Stimulated activated CD8-positive, alpha-beta memory T cell treated with anti-CD3 and anti-CD28 coated beads, Interleukin-7, amount 100 ng/mL, for 1 hour (primary cell): Measurements from ENCODE around the gene UBE2L5.

Experiments used
- DNase-seq, 2 donors: peaks; one replicate each; pipeline ENCODE4 v3.0.0-alpha.2; 2020; ENCODE audit warnings: low read depth in 2 of 2

UBE2L5 gene

DNA sequence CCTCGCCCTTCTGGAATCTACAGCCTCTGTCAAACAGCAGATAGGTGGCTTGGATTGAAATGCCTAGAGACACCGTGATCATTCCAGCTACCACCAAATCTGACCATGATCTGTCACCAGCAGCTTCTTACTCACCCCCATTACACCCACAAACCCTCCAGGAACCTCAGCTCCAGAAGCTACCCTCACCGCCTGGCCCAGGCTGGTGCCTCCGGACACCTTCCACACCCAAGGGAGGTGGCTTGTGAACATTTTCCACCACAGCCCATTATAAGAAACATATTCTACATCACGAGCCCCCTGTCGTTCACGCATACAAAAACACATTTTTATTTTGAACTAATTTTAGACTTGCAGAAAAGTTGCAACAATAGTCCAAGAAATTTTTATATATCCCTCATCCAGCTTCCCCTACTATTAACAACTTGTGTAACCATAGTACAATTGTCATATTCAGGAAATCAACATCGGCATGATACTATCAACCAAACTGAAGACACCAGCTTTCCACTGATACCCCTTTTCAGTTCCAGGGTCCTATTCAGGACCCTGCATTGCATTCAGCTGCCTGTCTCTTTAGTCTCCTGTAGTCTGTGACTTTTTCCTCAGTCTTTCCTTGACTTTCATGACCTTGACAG lies 15.4 kb upstream of the UBE2L5 start:
- no peak for DNase-seq

DNA sequence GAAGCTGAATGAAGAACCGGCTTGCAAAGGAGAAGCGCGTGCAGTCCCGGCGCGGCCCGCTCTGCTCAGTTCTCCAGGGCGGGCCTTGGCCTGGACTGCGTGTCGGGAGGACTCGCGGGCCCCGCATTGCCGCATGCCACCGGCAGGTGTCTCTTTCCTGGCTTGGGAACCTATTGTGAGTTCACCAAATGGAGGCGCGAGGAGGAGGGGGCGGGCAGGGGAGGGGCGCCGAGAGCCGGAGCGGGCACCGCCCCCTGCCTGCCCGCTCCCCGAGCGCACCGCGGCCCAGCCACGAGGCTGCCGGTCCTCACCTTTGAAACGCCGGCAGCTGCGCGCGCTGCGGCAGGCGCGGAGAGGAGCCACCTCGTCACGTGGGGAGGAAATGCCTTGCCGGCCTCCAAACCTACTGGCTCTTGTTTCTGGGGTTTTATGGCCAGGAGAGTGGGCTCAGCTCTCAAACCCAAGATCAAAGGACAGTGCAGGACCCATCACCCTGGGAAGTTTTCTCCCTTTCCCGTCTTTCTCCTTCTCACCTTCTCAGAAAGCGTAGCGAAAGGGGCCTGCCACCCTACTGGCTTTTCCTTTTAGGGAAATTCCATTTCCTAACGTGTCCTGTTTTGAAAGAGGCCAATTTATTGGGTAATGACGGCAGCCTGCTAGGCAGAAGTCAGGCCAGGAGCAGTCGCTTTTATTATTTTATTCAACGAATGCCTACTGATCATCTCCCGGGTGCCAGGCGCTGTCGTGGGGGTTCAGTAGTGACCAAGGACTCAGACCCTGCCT lies 13.8 kb upstream of the UBE2L5 start:
- DNase-seq = peak; percentile 75 to 79

DNA sequence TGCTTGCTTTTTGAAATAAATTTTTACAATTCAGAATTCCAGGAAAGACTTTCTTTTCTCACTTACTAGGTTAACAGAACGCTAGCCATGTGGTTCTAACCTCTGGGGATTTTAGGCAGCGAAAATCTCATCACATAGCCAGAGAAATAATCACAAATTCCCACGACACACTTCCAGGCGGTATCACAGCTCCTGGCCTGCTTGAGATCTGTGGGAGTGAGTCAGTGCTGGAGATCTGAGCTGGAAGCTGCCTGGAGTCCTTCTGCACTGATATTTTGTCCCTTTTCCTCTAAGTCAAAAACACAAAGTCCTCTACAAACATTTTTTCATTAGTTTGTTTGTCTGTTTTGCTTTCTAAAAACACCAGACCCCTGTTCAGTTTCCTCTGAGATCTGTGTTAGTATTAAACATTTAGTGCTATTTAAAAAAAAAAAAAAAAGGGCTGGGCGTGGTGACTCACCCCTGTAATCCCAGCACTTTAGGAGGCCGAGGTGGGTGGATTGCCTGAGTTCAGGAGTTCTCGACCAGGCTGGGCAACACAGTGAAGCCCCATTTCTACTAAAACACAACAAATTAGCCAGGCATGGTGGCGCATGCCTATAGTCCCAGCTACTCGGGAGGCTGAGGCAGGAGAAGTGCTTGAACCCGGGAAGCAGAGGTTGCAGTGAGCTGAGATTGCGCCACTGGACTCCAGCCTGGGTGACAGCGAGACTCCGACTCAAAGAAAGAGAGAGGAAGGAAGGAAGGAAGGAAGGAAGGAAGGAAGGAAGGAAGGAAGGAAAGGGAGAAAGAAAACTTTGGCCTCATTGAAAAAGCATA lies 12.2 kb upstream of the UBE2L5 start:
- DNase-seq = no peak

DNA sequence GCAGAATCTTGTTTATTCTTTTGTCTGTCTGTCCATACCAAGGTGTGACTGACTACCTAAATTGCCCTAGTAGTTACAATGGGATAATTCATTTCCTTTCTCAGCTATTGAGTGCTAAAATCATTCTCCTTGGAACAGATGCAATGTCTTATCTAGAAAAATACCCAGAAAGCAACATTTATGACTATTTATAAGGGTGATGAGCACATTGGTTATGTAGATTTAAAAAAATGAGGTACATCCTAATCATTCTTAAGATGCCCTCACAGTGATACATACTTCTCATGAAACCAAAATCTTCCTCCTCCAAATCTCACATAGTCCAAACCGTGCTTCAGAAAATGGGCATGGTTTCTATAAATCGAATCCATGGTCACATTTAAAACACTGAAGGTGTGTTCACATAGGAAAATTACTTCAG lies 11.6 kb upstream of the UBE2L5 start:
- no peak for DNase-seq

DNA sequence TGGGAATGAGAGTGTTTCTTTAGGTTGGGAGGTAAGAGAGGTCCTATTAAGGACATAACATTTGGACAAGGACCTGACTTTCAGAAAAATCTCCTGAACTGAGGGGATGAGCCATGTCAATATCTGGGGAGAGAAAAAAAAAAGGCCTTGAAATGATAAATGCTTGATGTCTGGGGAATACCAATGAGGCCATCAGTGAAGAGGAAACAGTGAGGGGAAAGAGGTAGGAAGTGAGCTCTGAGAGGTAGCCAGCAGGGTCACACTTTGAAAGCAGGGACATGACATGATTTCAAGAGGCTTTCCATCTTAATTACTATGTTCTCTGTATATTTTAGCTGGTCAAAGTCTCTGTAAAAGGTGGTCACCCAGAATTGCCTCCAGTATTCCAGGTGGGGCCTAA lies 9.9 kb upstream of the UBE2L5 start:
- no peak for DNase-seq

DNA sequence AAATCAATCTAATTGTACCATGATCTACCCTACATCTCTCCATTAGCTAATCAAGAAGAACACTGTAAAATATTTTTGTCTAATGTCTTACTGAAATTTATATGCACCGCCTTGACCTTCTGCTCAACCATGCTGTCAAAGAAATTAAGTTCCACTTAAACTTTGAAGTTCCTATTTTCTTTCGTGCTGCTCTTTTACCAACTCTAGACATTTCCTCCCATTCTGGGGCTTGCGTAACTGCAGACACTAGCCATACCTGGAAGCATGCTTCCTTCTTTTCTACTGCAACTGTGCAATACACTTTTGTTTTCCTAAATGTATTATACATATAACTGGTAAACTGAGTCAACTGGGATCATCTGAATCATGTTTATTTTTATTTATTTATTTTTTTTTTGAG lies 8.5 kb upstream of the UBE2L5 start:
- no peak for DNase-seq

DNA sequence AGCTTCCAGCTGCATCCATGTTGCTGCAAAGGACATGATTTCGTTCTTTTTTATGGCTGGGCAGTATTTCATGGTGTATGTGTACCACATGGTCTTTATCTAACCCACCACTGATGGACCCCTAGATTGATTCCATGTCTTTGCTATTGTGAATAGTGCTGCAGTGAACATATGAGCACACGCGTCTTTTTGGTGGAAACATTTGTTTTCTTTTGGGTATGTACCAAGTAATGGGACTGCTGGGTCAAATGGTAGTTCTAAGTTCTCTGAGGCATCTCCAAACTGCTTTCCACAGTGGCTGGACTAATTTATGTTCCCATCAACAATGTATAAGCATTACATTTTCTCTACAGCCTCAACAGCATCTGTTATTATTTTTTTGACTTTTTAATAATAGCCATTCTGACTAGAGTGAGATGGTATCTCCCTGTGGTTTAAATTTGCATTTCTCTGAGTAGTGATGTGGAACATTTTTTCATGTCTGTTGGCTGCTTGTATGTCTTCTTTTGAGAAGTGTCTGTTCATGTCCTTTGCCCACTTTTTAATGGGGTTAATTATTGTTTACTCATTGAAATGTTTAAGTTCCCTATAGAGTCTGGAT lies 6.8 kb upstream of the UBE2L5 start:
- no peak for DNase-seq

DNA sequence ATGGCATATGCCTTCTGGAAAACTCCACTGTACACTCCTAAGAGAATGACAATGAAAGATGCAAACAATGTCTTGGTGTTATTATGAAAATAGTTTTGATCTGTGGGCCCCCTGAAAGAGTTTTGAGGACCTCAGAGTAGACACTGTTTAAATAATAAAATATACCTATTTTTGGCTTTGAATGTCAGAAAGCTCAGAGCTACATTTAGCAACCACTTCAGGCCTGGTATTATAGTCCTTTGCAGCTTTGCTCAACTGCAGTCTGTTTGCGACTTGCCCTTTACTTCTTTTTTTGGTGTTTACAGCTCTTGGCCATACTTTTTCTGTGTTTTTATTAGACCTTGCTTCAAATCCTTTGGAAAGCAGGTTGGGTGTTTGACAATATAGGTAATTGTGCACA lies 5.8 kb upstream of the UBE2L5 start:
- DNase-seq = no peak

DNA sequence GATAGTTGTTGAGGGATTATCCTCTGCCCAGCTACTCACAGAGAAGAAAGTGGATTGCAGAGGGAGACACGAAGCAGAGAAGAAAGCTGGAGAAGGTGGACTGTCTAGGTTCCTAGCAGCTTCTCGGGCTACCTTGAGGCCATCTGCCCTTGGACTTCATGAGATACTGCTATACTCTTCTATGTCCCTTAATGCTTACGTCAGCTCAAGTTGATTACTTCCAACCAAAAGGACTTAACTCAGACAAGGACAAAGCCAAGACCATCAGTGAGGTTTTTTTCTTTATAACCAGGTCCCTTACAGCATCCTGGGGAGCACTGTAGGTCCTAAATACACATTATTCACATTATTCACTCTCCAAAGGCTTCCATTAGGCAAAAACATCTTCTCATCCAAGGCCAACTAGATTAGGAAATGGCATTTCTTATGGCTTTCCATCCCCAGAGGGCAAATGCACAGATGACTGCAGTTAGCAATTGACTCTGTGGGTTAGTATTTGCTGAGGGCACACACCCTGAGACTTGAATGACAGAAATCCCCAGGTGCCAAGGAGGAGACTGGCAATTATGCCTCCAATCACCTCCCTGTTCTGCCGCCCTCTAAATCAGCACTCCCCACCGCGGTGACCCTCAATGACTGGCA lies 4.1 kb upstream of the UBE2L5 start:
- DNase-seq = no peak

DNA sequence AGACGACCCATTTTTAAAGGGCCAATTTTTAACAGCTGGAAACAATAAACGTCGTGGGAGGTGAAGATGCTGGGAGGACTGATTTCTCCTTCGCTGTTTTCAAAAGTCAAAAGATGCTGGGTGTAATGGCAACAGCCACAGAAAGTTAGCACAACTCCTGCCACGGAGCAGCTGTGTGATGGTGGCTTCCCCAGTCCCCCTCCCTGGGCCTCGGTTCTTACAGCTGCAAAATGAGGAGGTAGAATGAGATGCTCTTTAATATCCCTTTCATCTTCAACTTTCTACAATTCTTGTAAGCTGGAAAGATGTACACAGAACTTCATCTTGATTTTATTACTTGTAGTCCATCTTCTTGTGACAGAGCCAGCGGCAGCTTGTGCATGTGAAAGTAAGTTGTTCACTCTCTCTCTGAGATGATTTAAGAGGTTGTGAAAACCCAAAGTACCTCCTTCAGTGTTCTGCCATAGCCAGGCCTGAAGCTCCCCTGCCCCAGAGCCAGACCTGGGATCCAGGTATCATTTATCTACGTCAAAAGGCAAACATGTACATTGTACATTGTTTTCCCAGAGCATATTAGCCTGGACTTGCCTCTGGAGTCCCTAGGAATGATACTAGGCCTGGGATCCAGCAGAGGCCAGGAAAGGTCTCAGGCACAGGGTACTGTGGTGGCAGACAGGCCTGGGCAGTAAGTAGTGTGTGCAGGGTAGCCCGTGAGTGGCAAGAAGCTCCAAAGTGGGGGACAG lies 3.4 kb upstream of the UBE2L5 start:
- no peak for DNase-seq

DNA sequence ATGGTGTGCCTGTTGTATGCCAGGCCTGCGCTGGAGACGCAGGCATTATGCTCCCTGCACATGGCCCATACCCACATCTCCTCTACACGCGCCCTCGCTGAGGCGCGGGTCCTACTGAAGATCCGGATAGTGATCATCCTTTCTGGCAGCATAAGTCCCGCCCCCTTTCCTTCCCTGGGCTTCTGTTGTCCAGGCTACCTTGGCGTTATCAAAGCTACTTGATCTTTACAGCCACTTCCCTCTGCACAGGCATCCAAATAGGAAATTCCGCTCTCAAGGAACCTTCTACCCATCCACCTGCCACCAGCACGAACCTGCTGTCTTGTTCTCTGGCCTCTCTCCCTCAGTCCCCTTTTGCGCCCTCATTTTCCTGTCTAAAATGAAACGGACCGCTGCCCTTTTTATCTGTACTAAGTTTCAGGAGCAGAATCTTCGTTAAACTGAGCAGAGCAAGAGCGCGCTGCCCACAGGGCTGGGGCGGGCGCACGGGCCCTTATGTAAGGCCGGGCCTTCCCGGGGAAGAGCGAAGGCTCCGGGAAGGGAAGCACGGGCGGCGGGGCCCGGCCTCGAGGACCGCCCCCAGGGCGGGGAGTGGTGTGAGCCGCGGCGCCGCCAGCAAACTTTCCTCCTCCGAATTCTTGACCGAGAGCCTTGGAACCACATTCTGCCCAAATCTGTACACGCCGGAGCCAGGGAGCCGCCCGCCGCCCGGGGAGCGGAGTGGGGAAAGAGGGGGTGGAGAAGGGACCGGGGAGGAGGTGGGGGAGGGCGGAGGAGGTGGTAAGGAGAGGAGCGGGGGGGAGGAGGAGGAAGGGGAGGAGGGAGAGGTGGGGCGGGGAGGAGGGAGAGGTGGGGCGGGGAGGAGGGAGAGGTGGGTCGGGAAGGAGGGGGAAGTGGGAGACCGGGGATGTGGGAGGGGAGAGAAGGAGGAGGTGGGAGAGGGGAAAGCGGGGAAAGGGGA lies 920 bp upstream of the UBE2L5 start:
- DNase-seq = no peak

DNA sequence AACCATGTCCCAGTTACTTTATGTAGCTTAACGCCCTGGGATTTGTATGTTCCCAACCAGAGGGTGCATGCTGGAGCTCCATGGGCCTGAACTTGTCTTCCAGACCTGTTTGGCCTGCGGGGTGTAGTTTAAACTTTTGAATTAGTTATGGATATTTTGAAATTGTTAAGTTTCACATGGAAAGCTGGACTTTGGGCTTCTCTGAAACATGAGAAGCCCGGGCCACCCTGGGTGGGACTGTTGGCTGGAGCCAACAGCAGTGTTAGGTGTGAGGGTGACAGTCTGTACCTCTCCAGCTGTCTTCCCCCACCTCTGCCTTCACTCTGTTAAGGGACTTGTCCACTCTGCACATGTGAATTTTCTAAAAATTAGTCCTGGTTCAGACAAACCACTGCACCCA lies 1.6 kb downstream of the UBE2L5 start:
- DNase-seq = no peak

DNA sequence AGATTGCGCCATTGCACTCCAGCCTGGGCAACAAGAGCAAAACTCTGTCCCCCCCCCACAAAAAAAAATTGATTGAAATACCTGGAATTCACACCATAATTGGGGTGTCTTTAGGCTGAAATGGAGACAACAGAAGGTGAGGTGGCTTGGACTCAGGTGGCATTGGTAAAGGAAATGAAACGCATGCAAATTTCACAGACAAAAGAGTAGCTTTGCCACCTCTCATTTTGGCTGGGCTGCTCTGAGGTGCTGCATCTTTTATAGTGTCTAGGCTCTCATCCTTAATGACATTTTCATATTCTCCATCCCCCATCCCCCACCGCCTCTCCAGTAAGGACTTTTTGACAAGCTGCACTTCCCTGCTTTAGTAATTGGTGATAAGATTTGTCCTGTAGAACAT lies 6.9 kb downstream of the UBE2L5 start:
- no peak for DNase-seq

DNA sequence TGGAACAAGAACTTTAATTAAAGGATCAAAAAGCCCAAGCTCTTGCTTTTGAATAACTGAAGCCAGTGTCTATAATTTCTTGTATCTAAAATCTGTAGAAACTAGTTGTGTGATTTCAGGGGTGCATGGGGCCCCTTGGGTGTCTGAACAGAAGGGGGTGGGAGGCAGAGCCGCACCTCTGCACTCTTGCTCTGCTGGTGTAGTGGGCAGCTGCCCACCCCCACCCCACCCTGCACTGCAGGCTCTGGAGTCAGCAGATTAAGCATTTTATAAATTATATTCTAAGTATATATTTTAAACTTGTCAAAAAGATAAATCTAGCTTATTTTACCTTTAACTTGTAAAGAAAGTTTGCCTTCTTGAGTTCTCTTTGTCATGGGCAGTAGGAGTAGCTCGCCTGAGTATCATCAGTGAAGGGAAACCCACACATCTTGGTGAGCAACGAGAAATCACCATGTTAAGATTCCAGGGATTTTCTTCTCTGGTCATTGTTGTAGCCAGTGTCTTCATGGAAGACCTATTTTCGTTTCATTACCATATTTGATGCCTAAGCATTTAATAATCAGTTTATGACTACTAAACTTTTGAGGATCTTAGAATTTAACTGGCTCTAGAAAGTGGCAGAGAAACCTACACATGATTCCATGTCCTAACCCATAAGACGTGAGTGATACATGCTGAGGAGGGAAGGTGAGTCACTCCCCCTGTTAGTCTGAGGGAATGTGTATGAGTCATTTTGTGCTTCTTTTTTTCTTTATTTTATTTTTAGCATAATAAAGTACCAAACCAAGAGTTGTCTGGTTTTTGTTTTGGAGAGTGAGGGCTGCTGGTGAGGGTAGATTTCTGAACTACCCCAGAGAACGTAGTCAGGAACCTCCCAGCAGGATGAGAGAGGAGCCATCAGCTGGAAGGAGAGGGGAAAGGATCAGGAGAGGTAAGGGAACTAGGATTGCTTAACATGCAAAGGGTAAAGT lies 7.7 kb downstream of the UBE2L5 start:
- DNase-seq = no peak

DNA sequence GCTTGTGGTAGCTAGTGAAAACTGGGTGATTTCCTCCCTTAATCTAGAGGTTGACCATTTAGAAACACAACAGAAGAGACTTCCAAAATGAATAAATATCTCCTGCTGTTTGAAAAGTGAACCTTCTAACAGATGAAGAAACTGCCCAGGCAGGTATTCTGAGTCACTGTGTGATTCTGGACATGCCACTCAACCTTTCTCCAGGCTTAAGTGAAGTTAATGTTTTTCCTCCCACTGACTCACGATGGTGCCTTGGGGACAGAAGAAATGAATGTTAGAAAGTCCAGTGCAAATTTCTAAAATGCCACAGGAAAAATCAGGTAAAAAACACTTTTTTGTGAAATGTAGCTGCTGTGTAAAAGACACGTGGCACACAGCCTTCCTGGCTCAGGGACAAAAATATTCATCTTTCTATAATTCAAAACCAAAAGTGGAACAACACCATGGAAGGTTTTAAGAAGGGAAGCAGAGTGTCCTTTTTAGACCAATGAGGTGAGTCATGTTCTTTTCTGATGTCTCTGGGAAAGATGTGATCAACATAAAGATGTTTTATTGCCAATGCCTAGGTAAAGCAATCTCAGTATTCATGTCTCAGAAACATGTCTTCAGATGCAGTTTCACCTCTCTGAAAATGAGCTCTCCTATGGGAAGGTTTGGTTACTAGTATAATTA lies 9.1 kb downstream of the UBE2L5 start:
- no peak for DNase-seq

DNA sequence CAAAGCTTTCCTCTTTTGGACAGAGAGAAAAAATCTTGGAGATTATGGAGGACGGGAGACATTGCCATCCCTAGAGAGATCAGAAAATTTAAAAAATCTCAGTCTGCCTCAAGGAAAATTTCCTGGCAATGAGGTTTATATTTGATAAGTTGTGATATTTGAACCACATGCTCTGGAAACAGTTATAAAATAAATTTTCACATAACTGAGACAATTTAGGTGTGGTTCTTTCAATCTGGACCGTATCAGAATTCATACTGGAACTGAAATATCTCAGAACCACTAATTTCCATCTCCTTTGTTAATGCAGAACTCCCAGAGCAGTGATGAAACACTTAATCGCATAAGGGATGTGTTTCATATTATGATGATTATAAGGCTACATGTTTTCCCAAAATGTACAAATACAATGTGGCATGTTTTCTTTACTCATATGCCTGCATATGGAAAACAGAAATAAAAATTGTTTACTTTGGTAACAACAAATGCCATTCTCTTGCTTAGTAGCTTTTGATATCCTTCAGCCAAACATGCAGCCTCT lies 13.7 kb downstream of the UBE2L5 start:
- DNase-seq = no peak

DNA sequence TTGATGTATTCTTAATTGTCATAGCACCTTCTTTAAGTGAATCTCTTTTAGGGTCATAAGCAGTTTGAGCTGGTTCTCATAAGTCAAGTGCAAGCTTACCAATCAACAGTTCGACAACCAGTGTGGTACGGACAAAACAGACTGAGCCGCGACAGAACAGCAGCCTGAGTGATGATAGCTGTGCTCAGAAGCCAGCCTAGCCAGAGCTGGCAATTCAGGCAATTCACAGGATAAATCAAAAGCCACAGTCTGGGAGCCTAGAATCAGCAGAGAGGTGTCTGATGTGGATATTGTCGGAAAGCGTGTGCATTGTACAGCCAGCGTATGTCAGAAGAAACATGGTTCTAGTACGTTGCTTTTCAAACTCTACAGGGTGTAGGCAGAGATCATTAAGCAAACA lies 14.9 kb downstream of the UBE2L5 start:
- no peak for DNase-seq

DNA sequence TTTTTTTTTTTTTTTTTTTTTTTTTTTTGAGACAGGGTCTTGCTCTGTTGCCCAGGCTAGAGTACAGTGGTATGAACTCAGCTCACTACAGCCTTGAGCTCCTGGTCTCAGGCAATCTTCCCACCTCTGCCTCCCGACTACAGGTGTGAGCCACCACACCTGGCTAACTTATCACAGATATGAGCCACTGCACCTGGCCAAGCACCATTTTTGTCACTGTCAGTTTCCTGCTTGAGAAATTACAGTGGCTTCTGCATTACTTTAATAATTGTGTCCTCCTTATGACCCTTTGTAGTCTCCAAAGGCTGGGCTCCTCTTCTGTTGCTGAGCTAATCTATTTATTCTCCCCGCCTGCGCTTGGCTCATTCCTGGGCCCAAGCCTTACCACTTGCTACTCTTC lies 16.0 kb downstream of the UBE2L5 start:
- DNase-seq = no peak
